ENCODE results near the gene FAM20C. TPM values are rescaled to one million over a fixed set of nuclear protein-coding genes. Genes with fewer than 3 reads are reported as not detected.

The FAM20C gene
- total RNA-seq, 1 donor from 2014 or later = 1.3 TPM

DNA sequence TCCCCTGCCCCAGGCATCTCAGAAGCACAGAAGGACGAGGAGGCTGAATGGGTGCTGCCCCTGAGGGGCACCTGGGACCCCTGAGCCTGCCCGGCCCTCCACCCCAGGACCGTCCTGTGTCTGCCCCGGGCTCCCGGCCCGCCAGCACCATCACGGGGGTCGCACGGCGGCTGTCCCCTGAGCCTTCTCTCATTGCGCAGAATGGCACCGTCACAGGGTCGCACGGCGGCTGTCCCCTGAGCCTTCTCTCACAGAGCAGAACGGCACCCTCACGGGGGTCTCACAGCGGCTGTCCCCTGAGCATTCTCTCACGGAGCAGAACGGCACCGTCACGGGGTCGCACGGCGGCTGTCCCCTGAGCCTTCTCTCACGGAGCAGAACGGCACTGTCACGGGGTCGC, 31.5 kb downstream of the FAM20C start:
- DNase-seq (ENCODE audit: low read depth) (no peak), FAIRE-seq (no peak)
- no peaks in the 10 kb centered on the region for H3K36me3 ChIP-seq (ENCODE audit: control insufficient read depth, insufficient read depth, low read length)
- TF ChIP-seq, protein P1, sequence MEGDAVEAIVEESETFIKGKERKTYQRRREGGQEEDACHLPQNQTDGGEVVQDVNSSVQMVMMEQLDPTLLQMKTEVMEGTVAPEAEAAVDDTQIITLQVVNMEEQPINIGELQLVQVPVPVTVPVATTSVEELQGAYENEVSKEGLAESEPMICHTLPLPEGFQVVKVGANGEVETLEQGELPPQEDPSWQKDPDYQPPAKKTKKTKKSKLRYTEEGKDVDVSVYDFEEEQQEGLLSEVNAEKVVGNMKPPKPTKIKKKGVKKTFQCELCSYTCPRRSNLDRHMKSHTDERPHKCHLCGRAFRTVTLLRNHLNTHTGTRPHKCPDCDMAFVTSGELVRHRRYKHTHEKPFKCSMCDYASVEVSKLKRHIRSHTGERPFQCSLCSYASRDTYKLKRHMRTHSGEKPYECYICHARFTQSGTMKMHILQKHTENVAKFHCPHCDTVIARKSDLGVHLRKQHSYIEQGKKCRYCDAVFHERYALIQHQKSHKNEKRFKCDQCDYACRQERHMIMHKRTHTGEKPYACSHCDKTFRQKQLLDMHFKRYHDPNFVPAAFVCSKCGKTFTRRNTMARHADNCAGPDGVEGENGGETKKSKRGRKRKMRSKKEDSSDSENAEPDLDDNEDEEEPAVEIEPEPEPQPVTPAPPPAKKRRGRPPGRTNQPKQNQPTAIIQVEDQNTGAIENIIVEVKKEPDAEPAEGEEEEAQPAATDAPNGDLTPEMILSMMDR (IDR thresholded peaks at IDR 0.05; ENCODE audit: insufficient read depth, low read length, severe bottlenecking) = no peak
- H3K27me3 ChIP-seq (ENCODE audit: control insufficient read depth, insufficient read depth, low read length) = no peaks in the 10 kb centered on the region
- no peak overlapping the region for H3K4me3 ChIP-seq (ENCODE audit: low read depth, low read length)

DNA sequence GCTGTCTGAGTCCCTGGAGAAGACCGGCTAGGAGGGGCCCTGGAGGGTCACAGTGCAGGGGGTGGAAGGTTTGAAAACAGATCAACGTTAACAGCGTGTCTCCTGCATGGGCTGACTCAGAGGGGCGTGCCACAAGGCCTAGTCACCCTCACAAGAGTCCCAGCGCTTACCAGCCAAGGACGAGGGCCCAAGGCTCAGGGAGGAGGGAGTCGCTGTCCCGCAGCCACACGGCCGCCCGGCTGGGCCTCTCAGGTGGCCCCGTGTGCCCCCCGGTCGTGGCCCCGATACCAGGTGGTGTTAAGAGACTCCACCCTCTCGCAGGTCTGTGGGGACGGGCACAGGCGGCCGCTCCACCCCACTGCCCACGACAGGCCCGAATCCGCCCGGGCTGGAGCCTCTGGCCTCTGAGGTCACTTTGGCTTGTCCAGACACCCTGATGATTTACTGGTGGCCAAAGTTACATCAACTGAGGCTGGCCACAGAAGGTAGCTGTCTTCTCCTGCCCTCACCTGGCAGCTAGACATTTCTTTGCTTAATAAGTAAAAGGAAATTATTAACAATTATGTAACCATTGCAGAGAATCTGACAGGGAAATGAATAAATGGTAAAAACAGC, 34.0 kb downstream of the FAM20C start:
- Histone ChIP-seq H3K4me3 (ENCODE audit: low read depth, low read length) (no peak overlapping the region), H3K36me3 (ENCODE audit: control insufficient read depth, insufficient read depth, low read length) (no peaks in the 10 kb centered on the region), H3K27me3 (ENCODE audit: control insufficient read depth, insufficient read depth, low read length) (no peaks in the 10 kb centered on the region)
- FAIRE-seq (no peak), DNase-seq (ENCODE audit: low read depth) (peak; percentile 48)
- TF ChIP-seq, protein P1 (IDR thresholded peaks at IDR 0.05; ENCODE audit: insufficient read depth, low read length, severe bottlenecking) = no peak

DNA sequence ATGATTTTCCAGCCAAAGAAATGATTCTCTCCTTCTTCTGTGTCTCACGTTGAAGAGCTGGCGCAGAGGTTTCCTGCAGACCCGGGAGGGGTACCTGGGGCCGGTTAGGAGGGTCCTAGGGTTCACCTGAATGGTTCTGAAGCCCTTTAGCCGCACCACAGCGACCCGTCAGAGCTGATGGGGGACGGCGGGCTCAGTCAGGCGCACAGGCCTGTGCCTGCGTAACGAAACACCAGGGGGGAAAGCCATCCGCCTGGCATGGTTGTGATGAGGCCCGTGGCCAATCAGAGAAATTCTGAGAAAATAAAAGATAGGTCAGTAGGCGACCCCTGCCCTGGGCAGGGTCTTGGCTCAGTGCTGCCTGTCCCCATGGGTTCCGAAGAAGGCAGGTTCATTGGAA, 35.6 kb downstream of the FAM20C start:
- TF ChIP-seq, protein P1 (IDR thresholded peaks at IDR 0.05; ENCODE audit: insufficient read depth, low read length, severe bottlenecking) = no peak
- FAIRE-seq = no peak
- Histone ChIP-seq H3K27me3 (ENCODE audit: control insufficient read depth, insufficient read depth, low read length) (no peaks in the 10 kb centered on the region), H3K36me3 (ENCODE audit: control insufficient read depth, insufficient read depth, low read length) (no peaks in the 10 kb centered on the region), H3K4me3 (ENCODE audit: low read depth, low read length) (no peak overlapping the region)
- no peak for DNase-seq (ENCODE audit: low read depth)

DNA sequence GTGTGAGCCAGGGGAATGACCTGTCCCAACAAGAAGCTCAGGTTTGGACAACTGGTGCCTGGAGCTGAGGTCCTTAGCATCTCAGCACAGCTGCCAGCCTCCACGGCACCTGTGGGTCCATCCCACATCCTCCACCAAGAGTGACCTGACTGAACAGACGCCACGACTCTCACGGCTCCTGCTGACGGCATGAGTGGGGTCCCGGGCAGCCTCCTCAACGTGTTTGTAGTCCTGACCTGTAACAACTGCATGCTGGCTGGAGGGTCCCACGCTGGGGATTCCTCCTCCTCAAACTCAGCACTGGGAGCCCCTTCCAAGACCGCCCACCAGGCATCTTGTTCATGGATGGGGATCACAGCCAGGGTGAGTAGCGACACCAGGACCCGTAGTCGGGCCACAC, 36.2 kb downstream of the FAM20C start:
- no peak for FAIRE-seq
- no peak overlapping the region for H3K4me3 ChIP-seq (ENCODE audit: low read depth, low read length)
- H3K27me3 ChIP-seq (ENCODE audit: control insufficient read depth, insufficient read depth, low read length) = no peaks in the 10 kb centered on the region
- no peak for DNase-seq (ENCODE audit: low read depth)
- no peaks in the 10 kb centered on the region for H3K36me3 ChIP-seq (ENCODE audit: control insufficient read depth, insufficient read depth, low read length)
- TF ChIP-seq, protein P1 (IDR thresholded peaks at IDR 0.05; ENCODE audit: insufficient read depth, low read length, severe bottlenecking) = no peak

DNA sequence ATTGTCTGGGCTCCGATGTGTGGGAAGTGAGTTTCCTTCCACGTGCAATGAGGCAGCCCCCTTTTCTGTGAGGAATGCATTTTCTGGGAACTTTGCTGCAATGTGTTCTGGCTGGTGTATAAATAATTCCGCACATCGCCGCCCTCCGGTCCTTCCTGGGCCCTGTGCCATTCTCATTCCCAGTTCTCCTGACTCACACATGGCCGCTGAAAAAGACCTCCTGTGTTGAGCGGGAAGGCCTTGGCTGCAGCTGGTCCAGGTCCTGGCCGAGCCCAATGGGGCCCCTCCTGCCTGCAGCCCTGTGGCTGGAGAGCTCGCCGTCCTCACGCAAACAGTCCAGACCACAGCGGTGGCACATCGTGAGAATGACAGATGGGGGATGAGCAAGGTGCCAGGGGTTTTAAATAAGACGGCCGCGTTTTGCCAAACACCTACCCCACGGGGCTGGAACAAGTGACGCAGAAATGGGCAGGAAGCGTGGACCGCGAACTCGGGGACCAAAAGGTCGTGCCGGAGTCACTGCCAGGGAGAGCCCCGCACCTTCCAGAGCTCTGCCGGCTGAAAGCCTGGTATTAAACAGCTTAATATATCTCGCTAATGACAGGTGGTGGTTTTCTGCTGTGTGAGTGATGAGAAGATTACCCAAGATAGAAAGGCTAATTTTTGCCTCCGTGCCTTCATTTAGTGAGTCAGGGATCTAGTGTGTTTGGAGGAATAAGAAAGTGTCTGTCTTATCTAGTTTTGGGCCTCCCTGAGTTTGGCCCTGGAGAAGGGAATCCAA, 37.0 kb downstream of the FAM20C start:
- no peak for FAIRE-seq
- H3K27me3 ChIP-seq (ENCODE audit: control insufficient read depth, insufficient read depth, low read length) = no peaks in the 10 kb centered on the region
- H3K36me3 ChIP-seq (ENCODE audit: control insufficient read depth, insufficient read depth, low read length) = no peaks in the 10 kb centered on the region
- no peak for DNase-seq (ENCODE audit: low read depth)
- H3K4me3 ChIP-seq (ENCODE audit: low read depth, low read length) = no peak overlapping the region
- TF ChIP-seq, protein P1 (IDR thresholded peaks at IDR 0.05; ENCODE audit: insufficient read depth, low read length, severe bottlenecking) = no peak
